ENCODE results near the gene ADAM33.
A peak's percentile ranks its signal among the peaks of the same experiment; 100 is the strongest.

The ADAM33 gene

DNA sequence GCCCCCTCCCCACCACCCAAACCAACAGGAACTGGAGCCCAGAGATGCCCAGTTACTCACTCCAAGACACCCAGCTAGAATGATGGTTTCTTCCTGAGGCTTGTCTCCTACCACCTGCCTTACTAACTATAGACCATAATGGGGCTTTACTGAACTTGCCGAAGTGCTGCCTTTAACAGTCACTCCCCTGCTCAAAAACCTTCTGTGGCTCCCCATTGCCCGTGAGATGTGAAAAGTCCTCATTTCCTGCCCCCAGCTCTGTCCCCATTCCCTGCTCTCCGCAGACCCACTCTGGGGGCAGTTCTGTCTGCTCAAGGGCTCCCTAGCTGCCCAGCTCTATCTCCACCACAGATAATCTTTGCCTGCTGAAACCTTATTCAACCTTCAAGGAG is 25.7 kb upstream of the ADAM33 start:
- DNase-seq: no peak

- DNase-seq: no peak
Observed at GRCh38 chr20:3706774-3707507, 25.1 kb upstream of the ADAM33 start.

- no peak for DNase-seq
Observed at GRCh38 chr20:3705970-3706739, 24.3 kb upstream of the ADAM33 start.

DNA sequence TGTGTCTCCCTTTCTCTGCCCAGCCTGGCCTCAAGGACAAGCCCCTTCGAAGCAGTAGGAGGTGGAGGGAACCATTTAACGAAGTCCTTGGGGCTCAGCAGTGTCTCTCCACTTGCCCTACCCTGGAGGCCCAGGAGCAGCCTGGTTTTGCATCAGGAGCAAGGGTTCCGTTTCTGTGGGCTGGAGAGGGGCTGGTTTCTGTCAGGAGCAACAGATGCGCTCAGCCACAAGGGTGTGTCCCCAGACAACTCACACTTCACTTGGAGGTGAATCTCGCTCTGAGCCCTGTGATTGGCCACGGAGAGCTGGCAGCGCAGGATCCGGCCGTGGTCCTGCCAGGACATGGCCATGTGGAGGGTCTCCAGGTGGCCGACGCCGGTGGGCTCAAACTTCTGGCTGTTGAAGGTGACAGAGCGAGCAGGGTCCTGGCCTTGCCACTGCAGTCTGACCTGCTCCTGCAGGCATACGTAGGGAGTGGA is 23.7 kb upstream of the ADAM33 start:
- no peak for DNase-seq

- DNase-seq: no peak
Observed at GRCh38 chr20:3704087-3704486, 22.3 kb upstream of the ADAM33 start.

GRCh38 chr20:3702611-3703391 is 21.0 kb upstream of the ADAM33 start:
- DNase-seq: no peak

- no peak for DNase-seq
Observed at GRCh38 chr20:3701061-3701998, 19.5 kb upstream of the ADAM33 start.

- DNase-seq: no peak
Observed at GRCh38 chr20:3699037-3699436, 17.2 kb upstream of the ADAM33 start.

DNA sequence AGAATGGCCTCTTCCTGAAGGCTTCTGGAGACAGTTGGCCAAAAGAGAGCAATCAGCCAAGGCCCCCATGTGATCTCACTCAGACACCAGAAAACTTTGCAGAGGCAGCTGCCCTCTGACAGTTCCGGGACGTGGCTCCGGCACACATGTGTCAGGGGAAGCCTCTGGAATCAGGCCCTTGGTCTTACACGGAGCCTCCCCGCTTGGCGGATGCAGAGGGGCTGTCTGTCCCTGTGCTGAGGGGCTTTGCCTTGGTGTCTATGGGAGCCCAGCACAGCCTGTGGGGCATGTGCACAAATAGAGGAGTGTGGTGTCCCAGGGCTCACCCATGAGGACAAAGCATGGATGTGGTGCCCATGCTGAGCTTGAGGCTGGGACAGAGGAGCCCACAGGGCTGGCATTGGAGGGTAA is 16.8 kb upstream of the ADAM33 start:
- no peak for DNase-seq

DNA sequence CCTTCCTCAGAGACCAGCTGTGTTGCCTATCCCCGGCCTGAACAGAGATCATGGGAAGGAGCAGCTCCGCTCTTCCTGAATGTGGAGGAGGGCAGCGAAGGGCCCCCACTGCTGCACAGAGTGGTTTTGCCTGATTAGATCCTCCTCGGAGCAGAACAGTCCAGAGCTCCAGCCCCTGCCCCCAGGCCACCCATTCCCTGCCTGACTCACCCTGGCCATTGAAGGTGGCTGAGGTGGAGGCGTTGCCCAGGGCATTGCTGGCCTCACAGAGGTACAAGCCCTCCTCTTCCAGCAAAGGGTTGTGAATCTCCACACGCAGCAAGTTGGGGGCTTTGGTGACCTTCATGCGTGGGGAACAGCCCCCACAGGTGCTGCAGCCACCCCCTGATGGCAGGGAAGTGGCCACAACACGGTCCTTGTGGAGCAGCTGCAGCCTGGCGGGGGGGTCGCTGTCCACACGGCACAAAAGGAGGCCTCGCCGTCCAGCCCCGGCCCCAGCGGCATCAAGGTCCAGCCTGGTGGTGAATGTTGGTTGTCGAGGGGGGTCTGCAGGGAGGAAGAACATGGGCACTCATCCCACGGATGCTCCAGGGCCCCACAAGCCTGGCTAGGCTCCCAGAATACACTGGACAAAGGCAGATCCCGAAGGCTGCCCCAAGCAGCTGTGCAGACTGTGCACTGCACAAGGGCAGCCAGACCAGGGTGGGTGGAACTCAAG is 15.9 kb upstream of the ADAM33 start:
- DNase-seq: no peak

DNA sequence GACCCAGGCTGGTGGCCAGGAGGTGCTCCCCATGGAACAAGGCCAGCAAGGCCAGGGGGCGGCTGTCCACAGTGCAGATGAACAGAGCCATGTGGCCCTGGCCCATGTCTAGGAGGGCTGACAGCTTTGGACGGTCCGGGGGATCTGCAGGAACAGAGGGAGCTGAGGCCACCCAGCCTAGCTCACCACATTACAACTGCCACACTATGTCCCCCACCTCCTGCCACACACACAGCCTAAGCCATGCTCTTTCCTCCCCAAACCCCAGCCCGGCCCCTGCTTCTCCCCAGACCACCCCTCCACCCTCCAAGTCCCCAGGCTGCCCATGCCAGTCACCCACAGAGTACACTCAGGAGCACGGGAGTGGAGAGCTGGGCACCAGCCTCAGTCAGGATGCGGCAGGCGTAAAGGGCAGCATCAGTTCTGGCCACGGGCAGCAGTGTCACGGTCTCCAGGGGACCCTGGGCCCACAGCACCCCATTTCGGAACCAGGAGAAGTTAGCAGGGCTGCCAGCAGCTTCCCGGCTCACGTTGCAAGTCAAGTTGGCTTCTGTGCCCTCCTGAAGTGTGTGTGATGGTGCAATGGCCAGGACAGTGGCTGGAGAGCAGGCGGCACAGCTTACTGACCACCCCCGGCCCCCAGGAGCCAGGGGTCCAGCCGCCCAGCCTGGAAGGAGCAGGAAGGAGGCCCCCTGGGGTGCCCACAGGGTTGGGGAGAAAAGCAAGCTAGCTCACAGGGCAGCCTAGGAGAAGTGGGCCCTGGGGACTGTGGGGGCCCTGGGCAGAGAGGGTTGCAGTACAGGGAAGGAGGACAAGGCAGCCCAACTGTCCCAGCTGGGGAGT is 15.2 kb upstream of the ADAM33 start:
- no peak for DNase-seq

GRCh38 chr20:3696200-3696599 is 14.4 kb upstream of the ADAM33 start:
- DNase-seq: peak; percentile 54

GRCh38 chr20:3694864-3695263 is 13.1 kb upstream of the ADAM33 start:
- no peak for DNase-seq

- no peak for DNase-seq
Observed at GRCh38 chr20:3693376-3693775, 11.6 kb upstream of the ADAM33 start.

DNA sequence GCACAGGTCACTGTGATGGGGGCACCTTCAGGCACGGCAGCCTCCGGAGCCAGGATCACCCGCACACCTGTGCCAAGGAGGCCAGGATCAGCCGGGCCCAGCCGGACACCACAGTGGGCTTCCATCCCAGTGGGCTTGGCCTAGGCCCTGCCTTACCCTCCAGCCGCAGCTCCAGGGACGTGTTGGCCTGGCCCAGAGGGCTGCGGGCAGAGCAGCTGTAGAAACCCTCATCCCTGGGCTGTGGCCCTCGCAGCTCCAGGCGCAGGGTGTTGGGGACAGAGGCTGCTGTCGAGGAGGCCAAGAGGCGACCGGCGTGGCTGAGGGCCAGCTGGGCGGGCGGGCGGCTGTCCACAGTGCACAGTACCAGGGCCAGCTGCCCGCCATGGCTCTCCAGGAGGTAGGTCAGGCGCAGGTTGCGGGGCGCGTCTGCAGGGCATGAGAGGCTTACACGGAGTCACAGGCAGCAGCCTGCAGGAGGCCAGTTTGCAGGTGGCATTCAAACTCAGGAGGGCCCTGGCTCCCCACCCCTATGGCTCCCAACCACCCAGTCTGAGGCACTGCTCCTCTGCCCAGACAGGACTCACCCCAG is 11.0 kb upstream of the ADAM33 start:
- no peak for DNase-seq

DNA sequence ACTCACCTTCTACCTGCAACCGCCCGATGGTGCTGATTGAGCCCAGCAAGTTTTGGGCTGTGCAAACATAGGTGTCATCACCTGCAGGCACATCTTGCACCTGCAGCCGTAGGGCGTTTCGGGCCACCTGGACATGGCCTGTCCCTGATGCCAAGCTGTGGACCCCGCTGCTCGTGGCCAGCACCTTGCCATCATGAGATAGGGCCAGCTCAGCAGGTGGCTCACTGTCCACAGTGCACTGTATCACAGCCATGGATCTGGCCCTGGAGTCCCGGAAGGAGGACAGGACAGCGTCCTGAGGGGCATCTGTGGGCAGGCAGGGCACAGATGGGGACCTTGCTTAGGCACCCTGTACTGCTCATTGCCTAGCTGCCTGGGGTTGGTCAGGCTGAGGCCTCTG is 10.1 kb upstream of the ADAM33 start:
- DNase-seq: no peak

GRCh38 chr20:3691306-3691705 is 9.5 kb upstream of the ADAM33 start:
- no peak for DNase-seq

DNA sequence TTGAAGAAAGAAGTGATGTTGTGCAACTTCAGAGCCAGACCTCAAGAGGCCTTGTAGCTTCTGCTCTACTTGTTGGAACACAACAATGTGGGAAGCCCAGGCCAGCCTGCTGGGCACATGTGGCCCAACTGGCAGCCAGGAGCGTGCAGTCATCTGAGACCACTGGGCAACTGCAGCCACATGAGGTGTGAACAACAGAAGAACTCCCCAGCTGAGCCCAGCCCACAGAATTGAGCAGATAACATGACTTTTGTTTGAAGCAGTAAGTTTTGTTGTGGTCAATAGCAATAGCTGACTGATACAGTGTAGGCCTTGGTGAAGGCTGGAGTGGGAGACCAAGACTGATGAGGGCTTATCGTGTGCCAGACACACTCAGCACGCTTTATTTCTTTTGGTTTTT is 8.6 kb upstream of the ADAM33 start:
- no peak for DNase-seq

DNA sequence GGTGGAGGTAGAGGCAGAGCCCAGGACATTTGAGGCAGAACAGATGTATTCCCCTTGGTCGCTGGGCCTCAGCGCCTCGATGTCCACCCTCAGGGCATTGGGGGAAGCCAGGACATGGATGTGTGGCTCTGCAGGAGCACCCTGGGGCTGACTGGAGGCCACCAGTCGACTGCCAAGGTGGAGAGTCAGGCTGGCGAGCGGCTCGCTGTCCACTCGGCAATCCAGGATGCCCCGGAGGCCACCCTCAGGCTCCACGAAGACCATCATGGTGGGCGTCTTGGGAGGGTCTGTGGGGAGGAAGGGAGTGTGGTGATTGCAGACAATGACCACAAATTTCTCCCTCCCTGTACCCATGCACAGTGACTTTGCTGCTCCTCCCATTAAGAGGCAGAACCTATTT is 8.2 kb upstream of the ADAM33 start:
- no peak for DNase-seq

DNA sequence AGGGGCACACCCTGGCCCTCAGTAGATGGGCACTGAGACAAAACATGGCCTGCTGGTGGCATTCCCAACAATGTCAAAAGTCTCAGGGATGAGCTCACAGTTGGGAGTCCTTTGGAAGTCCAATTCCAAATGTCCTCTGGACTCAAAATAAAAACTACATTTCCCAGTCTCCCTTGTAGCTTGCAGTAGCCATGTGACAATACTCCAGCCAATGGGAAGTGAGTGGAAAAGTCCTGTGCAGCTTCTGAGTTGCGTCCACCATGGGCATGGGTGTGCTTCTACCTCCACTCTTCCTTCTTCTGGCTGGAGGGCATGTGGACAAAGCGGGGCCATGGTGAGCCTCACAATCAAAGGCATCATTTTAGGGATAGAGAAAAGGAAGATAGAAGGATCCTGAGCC is 5.8 kb upstream of the ADAM33 start:
- no peak for DNase-seq

All from suppressor macrophage treated with lipopolysaccharide for 4 hours (primary cell).